AG20443 (cell line): ENCODE results near the gene GOSR1.
"Not testable (repeated sequence)": the region's sequence is repeated elsewhere in the genome, so short reads cannot be mapped to it uniquely, and the experiment has no call there.

Experiments
- DNase-seq: peaks from one replicate; pipeline ENCODE4 v3.0.0; 2012; ENCODE audit warnings: low spot score, mixed read lengths

The GOSR1 gene

DNA sequence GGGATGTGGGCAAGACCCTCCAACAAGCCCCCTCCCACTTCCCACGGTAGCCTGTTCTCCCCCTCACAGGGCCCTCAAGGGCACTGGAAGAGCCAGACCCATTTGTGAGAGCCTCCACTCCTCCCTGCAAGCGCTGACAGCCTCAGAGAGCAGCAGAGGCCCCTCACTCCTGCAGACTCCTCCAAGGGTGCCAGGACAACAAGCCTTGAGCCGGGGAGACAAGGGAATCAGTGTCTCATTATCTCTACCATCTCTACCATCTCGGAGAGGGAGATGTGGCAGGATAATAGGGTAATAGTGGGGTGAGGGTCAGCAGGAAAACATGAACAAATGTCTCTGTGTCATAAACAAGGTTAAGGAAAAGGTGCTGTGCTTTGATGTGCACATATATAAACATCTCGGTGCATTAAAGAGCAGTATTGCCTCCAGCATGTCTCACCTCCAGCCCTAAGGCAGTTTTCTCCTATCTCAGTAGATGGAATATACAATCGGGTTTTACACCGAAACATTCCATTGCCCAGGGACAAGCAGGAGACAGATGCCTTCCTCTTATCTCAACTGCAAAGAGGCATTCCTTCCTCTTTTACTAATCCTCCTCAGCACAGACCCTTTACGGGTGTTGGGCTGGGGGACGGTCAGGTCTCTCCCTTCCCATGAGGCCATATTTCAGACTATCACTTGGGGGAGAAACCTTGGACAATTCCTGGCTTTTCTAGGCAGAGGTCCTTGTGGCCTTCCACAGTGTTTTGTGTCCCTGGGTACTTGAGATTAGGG is 86.1 kb downstream of the GOSR1 start:
- DNase-seq = not testable (repeated sequence)

DNA sequence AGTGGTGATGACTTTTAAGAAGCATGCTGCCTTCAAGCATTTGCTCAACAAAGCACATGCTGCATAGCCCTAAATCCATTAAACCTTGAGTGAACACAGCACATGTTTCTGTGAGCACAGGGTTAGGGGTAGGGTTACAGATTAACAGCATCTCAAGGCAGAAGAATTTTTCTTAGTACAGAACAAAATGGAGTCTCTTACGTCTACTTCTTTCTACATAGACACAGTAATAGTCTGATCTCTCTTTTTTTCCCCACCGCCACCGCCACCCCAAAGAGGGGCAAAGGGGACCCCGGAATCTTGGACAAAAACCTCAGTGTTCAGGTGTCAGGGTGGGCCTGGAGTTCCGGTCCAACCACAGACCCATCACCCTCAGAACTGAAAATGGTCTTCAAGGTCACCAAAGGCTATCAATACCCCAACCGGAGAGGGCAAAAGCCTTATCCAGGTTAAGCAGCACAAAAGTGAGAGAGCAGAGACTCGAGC is 86.7 kb downstream of the GOSR1 start:
- not testable (repeated sequence) for DNase-seq

DNA sequence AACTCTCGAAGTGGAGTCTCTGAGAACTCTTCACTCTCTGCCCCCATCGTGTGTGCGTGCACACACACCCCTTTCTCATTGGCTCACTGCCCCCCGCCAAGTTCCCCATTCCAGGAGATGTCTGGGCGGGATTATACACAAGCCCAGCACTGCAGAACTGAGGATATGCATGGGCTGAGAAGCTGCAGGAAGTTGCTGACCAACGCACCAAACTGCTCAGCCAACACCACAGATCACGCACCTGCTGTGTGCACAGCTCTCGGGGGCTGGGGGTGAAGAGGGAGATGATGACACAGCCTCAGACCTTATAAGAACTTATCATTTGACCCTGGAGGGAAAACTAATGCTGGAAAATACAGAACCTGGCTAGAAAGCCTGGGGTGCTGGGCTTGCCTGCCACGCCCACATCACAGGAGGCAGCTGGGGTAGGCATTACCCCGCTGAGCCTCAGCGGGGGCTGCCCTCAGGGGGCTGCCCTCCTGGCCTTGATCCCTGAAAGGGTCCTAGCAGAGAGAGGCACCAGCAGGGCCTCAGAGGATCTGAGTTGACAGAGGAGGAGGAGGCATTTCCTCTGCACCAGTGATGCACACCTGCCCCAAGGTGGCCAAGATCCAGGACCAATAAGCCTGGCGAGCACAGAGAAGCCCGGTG is 87.3 kb downstream of the GOSR1 start:
- not testable (repeated sequence) for DNase-seq

DNA sequence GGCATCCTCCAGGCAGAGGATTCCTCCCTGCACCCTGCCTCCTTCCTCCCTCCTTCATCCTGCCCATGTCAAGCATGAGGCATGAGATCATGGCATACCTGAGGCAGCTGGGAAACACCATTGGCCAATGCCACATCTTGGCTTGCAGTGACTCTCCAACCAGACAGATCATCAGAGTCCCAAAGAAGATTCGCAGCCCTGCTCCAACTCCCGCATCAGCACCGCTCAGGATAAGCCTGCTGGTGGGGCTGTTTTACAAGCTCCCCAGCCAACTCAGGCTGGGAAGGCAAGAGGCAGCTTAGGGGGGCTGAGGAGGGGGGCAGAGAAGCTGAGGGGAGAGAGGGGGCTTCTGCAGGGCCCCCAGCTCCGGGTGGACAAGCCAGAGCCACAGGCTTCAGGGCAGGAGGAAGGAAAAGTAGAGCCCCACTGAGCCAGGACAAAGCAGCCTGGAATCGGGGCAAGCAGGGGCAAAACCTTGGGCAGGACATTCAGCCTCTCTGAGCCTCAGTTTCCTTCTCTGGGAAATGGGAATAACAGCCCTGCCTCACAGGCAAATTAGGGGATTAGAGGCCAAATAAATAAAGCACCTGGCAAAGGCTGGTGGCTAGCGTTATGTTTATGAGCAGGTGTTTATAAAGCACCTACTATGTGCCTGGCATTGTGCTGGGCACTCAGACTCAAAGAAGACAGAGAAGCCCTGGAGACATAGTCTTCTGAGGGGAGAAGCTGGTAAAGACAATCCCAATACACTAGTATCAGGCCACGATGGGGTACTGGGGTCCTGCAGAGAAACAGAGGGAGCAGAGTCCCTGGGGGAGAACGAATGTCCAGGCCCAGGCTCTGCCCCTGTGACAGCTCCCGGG is 88.1 kb downstream of the GOSR1 start:
- no peak for DNase-seq

DNA sequence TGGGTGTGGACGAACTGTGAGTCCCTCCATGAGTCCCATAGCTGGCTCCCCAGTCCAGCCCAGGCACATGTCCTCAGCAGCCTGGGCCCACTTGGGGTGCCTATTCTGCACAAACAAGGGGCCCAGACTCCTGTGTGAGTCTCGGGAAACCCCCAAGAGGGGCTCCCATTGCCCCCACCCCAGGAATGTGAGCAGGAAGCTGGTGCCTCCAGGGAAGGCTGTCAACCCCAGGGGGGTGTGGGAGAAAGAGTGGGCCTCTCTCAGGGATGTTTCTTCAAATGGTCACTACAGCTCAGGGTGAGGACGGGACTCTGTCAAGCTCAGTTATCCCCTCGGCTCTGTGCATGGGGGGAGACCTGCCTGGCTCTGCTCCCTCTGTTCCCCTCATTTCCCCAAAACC is 88.9 kb downstream of the GOSR1 start:
- not testable (repeated sequence) for DNase-seq

DNA sequence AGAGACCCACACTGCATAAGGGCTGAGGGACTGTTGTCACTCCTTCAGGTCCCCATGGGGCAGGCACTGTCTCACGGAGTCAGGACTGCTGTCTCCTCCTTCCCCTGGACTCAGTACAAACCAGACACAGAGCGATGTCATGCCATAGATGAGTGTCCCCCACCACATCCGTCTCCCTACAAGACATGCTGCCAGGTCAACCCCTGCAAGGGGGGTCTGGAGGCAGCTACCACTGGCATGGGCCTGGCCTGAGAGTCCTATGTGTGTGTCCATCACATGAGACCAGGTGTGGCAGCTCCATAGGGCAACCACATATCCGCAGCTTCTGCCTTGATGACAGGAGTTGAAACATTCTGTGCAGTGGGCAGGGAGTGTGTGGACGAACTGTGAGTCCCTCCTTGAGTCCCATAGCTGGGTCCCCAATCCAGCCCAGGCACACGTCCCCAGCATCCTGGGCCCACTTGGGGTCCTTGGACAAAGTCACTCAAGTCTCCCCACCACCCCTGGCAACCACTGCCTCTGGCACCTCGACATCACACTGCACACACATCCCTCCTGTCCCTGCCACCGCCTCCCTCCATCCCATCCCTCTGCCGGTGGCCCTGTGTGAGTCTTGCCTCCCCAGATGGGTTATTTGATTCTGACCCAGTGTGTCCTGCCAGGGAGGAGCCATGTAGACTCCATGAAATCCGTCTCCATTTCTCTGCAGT is 89.5 kb downstream of the GOSR1 start:
- DNase-seq = not testable (repeated sequence)

DNA sequence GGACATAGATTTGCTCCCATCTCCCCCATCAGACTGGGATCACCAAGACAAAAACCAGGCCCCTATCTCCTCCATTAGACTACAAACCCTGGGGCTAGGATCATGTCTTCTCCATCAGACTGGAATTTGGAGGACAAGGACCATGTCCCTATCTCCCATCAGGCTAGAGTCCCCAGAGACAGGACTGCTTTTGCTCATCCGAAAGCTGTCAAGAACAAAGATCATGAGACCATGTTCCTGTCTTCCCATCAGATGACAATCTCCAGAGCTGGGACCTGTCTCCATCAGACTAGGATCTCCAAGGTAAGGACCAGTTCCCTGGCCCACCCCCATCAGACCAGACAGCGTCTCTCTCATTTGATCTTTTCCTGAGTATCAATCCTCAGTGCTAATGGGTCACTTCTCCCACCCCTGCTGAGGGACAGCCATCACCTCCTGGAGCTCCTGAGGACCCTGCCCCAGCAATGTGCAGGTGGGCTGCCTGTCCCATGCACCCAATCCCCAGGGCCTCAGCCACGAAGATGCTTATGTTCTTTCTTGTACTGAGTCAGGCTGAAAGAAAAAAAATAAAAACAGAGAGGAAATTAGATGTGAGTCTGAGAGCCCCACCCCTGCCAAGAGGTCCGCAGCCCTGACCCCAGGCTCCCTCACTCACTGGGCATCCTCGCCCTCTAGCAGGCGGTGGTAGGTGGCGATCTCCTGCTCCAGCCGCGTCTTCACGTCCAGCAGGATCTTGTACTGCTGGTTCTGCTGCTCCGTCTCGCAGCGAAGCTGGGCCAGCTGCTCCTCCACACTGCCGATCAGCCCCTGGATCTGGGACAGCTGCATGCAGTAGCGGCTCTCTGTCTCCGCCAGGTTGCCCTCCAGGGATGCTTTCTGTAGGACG is 90.3 kb downstream of the GOSR1 start:
- no peak for DNase-seq

DNA sequence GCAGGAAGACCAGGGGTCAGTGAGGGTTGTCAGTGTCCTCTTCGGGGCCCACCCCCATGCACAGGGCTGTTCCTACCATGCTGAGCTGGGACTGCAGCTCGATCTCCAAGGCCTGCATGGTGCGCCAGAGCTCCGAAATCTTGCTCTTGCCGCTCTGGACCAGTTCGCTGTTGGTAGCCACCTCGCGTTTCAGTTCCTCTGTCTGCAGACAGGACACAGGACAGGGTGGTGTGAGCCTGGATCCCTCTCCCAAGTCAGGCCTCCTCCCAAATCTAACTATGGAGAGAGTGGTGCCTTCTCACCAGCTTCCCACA is 90.9 kb downstream of the GOSR1 start:
- no peak for DNase-seq

DNA sequence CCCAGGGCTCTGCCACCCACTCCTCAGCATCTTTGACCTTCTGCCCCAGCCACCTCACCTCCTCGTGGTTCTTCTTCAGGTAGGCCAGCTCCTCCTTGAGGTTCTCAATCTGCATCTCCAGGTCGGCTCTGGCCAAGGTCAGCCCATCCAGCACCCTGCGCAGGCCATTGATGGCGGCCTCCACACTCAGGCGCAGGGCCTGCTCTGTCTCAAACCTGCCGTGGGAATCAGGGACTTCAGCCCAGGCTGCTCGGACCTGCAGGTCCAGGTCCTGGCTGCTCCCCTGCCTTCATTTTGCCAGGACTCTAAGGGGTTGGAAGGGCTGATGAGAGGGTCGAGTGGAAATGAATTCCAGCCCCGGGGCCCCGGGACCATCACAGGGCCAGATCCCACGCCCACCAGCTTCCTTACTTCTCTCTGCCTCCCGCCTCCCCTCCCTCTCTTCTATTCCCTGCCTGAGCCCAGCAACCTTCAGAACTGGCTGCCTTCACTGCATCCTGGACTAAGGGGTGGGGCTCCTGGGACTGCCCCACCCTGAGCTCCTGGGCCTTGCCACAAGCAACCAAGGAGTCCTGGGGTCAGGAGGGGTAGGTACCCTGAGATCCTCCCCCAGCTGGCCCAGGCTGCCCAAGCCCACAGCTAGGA is 92.4 kb downstream of the GOSR1 start:
- not testable (repeated sequence) for DNase-seq

DNA sequence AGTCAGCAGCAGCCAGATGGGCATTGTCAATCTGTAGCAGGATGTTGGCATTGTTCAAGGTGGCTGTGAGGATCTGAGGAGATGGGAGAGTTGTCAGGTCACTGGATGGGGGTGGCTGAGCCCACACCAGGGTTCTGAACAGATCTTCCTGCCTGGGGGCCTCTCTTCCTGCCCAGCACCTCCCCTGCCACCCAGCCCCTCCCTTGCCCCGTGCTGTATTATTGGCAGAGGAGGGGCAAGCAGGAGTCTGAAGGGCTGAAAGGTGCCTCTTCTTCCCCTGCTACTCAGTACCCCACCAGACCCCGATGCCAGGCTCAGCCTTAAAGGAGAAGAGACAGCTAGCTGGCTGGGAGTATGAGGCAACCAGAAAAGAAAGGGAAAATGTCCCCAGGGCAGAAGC is 93.0 kb downstream of the GOSR1 start:
- DNase-seq = no peak

DNA sequence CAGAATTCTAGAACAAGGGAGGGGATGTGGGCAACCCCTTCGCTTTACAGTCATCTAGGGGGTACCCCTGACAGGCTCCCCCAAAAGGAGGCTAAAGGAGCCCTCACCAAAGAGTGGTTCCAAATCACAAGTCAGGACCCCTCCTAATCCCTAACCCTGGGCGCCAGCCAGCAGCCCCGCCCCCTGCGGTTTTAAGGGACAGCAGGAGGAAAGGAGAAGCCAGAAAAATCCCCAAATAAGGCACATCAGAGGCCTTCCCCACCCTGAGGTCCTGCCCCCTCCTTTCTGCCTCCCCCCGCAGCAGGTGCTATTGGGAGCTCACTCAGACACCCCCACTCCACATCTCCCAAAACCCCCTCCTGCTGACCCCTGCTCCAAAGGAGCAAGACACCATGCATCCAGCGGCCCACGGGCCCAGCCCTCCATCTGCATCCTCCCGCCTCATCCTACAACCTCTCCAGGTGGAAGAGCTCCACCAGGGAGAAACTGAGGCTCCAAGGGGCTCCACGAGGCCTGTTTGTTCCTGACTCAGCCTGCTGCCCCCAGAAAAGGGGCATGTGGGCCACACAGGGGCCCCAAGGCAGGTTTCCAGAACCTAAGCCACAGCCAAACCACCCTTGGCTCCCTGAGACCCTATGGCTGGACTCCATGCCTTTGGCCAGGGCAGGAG is 93.5 kb downstream of the GOSR1 start:
- DNase-seq = no peak

DNA sequence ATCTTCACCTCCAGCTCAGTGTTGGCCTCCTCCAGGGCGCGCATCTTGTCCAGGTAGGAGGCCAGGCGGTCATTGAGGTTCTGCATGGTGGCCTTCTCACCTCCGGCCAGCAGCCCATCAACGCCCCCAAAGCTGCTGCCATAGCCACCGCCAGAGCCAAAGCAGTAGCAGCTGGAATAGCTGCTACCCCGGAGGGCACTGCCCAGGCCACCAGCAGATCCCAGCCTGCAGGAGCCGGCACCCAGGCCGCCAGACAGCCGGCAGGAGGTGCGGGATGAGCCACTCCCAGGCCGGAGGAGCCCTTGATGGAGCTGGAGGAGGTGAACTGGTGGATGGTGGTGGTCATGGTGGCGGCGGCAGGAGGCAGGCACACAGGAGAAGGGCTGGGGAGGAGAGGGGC is 94.2 kb downstream of the GOSR1 start:
- not testable (repeated sequence) for DNase-seq

DNA sequence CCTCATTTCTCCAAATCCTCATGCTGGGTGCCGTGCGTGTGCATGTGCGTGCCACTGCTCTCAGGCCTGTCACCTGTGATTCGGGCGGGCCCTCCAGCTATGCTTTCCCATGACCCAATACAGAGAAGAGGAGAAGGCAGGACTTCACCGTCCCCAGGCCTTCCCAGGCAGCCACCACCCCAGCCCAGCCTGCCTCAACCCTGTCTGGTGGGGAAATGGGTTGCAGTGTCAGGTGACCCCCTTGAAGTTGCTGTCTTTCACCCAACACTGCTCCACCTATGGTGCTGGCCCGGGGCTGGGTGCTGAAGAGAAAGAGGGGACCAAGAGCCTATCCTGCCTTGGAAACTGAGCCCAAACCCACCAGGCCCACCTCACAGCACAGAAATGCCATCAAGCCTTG is 94.7 kb downstream of the GOSR1 start:
- no peak for DNase-seq

DNA sequence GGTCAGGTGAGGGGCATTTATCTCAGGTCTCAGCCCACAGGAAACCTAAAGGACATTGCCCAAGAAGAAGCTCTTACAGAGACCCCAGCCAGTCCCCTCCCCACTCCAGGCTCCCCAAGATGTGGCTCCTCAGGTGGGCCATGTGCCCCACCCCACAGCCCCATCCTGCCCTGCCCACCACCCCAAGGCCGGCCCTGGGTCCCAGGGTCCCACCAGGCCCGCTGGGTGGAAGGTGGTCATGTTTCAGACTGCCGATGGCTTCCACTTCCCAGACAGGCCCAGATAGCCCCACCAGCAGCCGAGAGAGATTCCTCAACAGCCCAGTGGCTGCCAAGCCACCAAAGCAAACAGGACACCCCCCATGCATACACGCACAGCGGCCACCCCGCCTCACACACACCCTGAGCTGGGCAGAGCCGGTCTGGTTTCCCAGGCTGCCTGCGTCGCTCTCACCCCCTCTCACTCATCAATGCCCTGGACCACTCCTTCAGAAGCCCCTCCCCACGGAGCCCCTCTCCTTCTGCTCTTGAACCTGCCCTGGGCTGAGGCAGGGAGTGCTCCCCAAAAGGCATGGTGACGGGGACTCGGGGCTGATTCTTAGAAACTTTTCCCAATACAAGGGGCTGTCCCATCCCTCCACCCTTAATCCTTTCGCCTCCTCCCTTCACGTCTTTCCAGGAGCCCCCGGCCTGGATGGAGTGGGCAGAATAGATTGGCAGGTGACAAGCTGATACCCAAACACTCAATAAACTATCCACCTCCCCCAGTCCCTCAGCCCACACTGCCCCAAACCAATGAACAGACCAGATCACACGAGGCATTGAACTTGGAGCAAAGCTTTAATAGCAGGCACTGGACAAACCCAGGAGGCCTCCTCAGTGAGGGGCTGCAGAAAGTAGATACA is 95.7 kb downstream of the GOSR1 start:
- DNase-seq = not testable (repeated sequence)

DNA sequence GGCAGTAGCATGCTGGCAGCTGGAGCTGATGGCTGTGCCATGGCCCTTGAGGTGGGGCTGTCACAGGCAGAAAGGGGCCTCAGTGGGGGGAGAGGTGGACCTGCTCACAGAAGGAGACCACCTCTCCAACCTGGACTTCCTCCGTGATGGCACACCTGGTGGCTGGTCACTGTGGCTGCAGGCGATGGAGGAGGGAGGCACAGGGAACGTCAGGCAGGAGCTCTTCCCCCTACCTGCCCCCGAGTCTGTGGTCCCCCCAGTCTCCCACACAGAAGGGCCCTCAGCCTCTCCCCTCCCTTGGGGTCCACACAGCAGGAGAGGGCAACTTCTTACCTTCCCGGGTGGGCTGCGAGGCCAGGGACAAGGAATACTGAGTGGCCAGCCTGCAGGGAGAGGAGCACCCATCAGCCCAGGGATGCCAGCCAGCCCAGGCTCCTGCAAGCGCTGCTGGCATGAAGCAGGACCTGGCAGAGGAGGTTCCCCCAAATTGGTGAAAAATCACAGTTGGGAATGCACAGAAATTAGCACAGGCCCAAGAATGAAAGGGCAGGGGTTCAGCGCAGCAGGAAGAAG is 96.5 kb downstream of the GOSR1 start:
- no peak for DNase-seq

DNA sequence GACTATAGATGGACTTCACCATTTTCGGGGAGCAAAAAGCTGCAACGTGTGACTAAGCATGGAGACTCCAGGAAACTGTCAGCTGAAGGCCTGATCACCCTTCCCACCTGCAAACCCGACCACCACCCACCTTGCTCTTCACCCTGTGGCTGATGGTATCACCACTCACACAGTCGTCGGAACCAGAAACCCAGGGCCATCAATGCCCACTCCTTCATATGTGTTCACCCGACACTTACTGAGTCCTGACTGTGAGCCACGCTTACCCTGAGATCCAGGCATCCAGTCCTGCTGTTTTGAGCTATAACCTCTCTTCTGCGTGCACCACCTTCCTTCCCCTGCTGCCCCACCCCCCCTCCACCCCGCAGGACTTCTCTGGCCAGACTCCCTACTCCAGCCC is 97.1 kb downstream of the GOSR1 start:
- DNase-seq = not testable (repeated sequence)

DNA sequence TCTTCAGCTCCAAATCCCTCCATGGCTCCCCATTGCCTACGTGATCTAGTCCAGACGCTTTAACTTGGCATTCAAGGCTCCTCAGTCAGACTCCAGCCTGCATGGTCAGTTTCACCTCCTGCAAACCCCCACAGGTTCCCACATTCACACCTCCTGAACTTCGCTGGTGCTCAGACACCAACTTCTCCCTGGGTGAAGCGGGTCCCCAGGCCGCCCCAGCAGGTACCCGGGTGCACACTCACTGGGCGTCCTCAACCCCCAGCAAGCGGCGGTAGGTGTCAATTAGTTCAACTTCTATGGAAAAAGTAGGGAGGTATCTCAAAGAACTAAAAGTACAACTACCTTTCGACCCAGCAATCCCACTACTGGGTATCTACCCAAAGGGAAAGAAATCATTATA is 97.6 kb downstream of the GOSR1 start:
- not testable (repeated sequence) for DNase-seq

DNA sequence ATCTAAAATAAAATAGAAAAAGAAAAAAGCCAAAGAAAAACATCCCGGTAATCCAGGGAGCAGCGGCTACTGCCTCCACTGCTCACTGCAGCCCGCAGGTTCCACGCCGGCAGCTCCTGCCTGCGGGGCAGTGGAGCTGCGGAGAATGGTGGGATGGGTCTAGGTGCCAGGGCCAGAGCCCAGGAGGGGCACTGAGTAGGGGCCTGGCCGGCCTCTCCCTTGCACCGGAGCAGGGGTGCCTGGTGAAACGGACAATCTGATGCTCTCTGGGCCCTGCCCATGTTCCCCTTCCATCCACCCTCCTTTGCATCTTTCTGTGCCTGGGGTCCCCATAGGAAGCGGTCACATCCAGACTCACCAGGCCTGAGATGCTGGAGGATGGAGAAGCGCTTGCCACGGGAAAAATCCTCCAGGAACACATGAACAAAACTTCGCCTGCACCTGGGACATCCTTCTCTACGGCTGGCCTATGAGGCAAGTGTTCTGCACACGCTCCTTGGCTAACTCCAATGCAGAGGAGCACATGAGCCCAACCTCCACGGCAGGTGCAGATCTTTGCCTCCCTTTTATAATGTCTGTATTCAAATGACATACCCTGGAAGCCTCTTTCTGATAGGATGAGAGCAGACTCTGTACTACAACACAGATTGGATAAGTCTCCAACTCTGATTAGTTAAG is 98.6 kb downstream of the GOSR1 start:
- not testable (repeated sequence) for DNase-seq
